GM18870 (cell line): ENCODE results near the gene NTN5.

ENCODE experiments used
- ATAC-seq: cut with Tn5 transposase; IDR thresholded peaks from one replicate; pipeline ENCODE4 v1.9.1; 2021; ENCODE audit warnings: moderate library complexity; ENCODE audit not compliant: unreplicated experiment

Gene NTN5

GRCh38 chr19:48631225-48631624 lies 41.6 kb downstream of the NTN5 start:
- ATAC-seq = no peak

DNA sequence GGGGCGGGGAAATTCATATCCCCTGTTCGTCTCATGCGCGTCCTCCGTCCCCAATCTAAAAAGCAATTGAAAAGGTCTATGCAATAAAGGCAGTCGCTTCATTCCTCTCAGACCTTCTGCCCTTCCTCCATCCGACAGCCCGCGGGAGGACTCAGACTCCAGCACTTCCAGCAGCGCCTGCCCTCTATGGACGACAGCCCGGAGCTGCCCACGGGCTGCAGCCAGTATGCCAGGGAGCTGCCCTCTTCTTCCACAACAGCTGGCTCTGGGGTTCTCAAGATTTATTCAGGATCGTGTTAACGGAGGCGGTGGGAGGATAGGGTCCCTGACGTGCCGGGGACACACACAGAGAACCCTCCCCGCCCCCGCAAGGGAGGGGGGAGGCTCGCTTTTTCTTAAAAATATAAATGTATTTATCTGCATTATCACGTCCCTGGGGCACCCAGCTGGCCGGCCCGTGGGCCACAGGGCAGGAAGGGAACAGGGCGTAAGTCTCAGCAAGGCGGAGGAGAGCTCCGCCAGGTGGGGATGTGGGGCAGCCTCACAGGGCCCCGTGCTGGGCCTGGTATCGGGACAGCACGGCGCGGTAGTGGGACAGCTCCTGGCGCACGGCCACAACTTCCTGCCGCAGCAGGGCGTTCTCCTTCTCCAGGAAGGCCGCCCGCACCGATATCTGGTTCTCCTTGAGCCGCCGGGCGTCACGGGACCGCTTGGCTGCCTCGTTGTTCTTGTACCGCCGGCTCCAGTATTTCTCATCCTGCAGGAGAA lies 42.3 kb downstream of the NTN5 start:
- no peak for ATAC-seq

DNA sequence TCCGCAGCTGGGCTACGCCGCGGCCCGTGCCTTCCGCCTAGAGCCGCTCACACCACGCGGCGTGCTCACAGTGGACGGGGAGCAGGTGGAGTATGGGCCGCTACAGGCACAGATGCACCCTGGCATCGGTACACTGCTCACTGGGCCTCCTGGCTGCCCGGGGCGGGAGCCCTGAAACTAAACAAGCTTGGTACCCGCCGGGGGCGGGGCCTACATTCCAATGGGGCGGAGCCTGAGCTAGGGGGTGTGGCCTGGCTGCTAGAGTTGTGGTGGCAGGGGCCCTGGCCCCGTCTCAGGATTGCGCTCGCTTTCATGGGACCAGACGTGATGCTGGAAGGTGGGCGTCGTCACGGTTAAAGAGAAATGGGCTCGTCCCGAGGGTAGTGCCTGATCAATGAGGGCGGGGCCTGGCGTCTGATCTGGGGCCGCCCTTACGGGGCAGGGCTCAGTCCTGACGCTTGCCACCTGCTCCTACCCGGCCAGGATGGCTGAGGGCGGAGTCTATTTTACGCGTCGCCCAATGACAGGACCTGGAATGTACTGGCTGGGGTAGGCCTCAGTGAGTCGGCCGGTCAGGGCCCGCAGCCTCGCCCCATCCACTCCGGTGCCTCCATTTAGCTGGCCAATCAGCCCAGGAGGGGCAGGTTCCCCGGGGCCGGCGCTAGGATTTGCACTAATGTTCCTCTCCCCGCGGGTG lies 43.1 kb downstream of the NTN5 start:
- no peak for ATAC-seq

DNA sequence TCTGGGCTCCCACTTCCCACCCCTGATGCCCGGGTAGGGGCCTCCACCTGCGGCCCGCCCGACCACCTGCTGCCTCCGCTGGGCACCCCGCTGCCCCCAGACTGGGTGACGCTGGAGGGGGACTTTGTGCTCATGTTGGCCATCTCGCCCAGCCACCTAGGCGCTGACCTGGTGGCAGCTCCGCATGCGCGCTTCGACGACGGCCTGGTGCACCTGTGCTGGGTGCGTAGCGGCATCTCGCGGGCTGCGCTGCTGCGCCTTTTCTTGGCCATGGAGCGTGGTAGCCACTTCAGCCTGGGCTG lies 43.6 kb downstream of the NTN5 start:
- no peak for ATAC-seq

- no peak for ATAC-seq
Observed at GRCh38 chr19:48628486-48629296, 44.1 kb downstream of the NTN5 start.

- no peak for ATAC-seq
Observed at GRCh38 chr19:48627865-48628314, 44.9 kb downstream of the NTN5 start.

DNA sequence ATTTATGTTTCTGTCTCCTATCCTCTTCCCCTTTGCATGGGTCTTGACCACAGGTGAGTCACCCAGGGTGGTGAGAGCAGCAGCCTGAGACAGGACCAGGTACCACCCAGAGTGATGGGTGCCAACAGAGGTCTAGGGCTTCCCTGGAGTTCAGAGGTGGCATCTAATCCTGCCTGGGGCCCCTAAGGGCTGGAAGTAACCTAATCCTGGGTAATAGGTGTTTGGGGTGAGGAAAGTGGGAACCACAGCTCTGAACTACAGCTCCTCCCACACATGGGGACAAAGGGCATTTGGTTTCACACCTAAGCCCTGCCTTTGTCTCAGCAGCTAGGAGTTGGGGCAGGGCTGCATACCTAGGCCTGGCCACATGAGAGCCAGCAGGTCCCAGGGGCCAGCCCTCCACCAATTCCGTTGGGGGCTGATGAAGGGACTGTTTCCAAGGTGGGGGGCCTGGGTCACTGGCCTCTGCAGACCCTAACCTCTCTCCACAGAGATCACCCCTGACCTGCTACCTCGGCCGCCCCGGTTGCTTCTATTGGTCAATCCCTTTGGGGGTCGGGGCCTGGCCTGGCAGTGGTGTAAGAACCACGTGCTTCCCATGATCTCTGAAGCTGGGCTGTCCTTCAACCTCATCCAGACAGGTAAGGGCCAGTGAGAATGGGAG lies 45.5 kb downstream of the NTN5 start:
- ATAC-seq = no peak

DNA sequence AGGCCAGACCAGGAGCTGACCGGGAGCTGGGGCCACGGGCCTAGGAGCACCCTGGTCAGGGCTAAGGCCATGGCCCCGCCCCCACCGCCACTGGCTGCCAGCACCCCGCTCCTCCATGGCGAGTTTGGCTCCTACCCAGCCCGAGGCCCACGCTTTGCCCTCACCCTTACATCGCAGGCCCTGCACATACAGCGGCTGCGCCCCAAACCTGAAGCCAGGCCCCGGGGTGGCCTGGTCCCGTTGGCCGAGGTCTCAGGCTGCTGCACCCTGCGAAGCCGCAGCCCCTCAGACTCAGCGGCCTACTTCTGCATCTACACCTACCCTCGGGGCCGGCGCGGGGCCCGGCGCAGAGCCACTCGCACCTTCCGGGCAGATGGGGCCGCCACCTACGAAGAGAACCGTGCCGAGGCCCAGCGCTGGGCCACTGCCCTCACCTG lies 46.9 kb downstream of the NTN5 start:
- no peak for ATAC-seq

DNA sequence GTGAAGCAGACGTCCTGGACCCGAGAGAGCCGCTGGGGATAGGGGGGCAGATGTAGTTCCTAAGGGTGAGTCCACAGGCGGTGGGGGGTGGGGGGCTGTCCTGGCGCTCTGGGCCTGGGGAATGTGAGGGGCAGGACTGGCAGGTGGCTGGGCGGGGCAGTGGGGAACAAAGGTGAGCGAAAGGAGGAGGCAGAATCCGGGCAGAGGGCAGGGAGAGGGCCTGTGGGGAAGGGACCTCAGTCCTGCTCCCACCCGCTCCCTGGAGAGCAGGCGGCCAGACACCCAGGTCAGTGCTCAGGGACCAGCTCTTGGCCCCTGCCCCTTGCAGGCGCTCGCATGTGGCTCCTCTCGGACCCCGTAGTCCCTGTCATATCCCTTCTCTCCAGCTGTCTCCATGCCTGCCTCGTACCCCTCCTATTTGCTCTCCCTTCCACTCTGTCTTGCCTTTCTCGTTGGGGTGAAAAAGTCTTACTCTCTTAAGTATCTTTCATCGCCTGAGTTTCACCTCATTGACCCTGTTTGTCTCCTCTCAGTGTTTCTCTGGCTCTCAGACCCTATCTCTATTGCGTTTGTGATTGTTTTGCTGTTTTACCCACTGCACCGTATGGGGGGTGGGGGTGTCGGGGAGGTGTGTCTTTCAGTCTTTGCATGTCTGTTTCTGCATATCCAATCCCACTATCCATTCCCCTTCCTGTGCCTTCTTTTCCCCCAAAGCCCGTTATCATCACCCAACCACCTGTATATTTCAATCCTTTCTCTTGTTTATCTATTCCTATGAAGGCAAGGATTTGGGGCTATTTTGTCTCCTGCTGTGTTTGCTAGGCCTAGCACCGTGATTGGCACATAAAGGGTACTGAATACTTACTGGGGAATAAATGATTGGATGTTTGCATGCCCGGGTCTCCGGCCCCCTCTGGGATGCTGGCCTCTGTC lies 47.8 kb downstream of the NTN5 start:
- ATAC-seq = no peak

DNA sequence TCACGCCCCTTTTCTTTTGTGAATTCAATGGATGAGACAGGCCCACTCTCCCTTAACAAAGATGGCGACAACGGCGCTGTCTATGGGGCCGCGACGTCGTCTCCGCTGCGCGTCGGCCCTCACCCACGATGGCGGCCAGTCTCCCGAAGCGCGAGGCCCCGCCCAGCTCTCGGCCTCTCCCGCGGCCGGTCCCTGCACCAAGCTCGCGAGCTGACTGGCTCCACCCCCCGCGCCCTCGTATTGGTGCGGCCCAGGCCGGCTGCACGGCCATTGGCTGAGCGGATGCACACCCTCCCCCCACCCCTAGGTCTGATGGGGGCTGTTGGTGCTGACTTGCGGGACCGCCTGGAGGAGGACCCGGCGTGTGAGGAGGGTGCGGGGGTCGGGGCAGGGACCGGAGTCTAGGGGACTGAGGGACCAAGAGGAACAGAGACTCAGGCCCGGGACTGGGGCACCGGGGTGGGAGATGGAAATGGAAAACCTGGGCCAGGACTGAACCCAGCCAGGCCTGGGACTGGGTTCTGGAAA lies 48.7 kb downstream of the NTN5 start:
- ATAC-seq = no peak

GRCh38 chr19:48623556-48624066 lies 49.2 kb downstream of the NTN5 start:
- ATAC-seq = no peak

- no peak for ATAC-seq
Observed at GRCh38 chr19:48619692-48620585, 52.9 kb downstream of the NTN5 start.

DNA sequence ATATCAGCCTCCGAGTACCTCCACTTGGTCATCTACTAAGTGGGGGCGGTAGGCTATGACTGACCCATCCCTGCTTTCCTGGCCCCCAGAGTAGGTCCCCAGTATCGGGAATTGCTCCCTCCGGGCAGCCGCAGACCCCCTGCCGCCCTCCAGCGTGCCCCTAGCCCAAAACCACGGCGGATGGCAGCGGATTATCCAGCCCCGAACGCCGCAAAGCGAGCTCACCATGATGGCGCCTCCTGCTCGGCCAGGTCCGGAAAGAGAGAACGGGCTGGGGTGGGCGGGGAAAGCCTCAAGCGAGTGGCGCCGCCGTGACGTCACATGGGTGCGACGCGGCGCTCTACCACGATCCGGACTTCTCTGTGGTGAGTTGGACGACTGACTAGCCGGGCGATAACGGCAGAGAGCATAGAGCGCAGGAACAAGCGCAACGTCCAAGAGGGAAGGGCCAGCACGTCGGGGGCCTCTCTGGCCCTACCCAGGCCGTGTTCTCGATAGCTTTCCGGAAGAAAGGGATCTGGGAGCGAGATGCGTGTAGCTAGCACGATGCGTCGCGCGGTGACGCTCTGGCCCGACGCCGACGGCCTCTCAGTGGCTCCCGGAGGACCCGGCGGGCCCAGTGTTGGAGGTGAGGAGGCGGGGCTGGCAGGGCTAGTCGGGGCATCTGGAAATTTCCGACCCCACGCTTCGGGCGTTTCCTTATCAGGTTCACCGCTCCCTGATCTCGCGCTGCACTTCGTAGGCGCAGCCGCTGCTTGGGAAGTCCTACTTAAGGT lies 53.7 kb downstream of the NTN5 start, which contains the start of the genes RPL18 and SPHK2:
TSS of gene RPL18 (minus strand) at position 263 of the 776 bp plus-strand sequence. CDS start at position 228, 35 bp downstream.
TSS of gene SPHK2 (plus strand) at position 591 of the 776 bp plus-strand sequence. CDS start 1,009 bp downstream, outside the sequence.
- peak; percentile 87 for ATAC-seq

DNA sequence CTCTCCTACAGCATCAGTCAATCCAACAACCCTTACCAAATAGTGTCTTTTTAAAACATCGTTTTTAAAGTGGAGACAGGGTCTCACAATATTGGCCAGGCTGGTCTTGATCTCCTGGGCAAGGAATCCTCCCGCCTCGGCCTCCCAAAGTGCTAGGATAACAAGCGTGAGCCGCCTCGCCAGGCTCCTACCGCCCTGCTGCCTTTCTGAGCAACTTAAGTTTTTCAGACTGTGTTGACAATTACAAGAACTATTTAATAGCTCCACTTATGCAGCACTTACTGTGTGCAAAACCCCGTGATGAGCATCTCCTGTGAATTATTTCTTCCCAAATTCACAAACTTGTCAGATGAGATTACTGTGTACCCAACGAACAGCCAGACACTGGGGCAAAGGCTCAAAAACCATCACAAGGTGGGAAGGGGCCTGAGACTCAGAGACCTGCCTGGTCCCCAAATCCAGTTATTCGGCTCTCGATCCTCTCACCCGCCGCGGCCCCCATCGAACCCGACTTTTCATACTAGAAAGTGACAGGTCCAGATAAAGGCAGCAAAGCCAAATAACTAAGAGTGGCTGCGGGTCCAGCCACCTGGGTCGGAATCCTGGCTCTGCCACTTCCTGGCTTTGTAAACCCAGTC lies 54.4 kb downstream of the NTN5 start:
- ATAC-seq = no peak

GRCh38 chr19:48617146-48617937 lies 55.5 kb downstream of the NTN5 start:
- no peak for ATAC-seq

GRCh38 chr19:48616491-48617056 lies 56.2 kb downstream of the NTN5 start:
- no peak for ATAC-seq
